AG04449 (cell line): ENCODE measurements around the gene TAF1B.
"Not testable (repeated sequence)": the region's sequence is repeated elsewhere in the genome, so short reads cannot be mapped to it uniquely, and the experiment has no call there.

Source experiments
- CTCF ChIA-PET: fragments of 350-600 bp; formaldehyde crosslinking; extraction: SDS; loops from one replicate; lab custom pipeline; 2021; ENCODE audit warnings: antibody characterized with exemption; lab: Yijun Ruan, JAX
- POLR2A ChIA-PET: fragments of 400-600, 350-600 bp; formaldehyde crosslinking; extraction: SDS; loops from one replicate; lab custom pipeline; 2020; ENCODE audit warnings: antibody characterized with exemption, inconsistent platforms; lab: Yijun Ruan, JAX
- DNase-seq: peaks from one replicate; pipeline ENCODE4 v3.0.0-alpha.2; 2010; ENCODE audit warnings: low read depth, low spot score
- H3K4me3 ChIP-seq: 2 replicates; pipeline ENCODE4 v1.5.1; 2011; ENCODE audit warnings: low read depth, mild to moderate bottlenecking, control low read depth, low read length
- TF ChIP-seq, protein P1 (sequence below): IDR thresholded peaks from one replicate; pipeline ENCODE4 v1.5.1; 2011; ENCODE audit warnings: mild to moderate bottlenecking, moderate library complexity, low read length, control low read depth, inconsistent platforms; ENCODE audit not compliant: insufficient read depth; ENCODE audit errors: missing control alignments

The TAF1B gene

DNA sequence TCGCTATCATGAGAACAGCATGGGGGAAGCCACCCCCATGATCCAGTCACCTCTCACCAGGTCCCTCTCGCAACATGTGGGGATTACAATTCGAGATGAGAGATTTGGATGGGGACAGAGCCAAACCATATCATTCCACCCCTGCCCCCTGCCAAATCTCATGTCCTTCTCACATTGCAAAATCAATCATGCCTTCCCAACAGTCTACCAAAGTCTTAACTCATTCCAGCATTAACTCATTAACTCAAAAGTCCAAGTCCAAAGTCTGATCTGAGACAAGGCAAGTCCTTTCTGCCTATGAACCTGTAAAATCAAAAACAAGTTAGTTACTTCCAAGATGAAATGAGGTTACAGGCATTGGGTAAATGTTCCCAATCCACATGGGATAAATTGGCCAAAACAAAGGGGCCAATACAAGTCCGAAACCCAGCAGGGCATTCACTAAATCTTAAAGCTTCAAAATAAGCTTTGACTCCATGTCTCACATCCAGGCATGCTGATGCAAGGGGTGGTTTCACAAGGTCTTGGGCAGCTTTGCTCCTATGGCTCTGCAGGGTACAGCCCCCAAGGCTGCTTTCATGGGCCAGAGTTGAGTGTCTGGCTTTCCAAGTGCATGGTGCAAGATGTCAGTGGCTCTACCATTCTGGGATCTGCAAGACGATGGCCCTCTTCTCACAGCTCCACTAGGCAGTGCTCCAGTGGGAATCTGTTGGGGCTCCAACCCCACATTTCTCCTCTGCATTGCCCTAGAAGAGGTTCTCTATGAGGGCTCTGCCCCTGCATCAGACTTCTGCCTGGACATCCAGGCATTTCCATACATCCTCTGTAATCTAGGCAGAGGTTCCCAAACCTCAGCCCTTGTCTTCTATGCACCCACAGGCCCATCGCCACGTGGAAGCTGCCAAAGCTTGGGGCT, 14.8 kb downstream of the TAF1B start:
- ChIA-PET POLR2A (no interaction called here), CTCF (no interaction called here)
- TF ChIP-seq, protein P1, sequence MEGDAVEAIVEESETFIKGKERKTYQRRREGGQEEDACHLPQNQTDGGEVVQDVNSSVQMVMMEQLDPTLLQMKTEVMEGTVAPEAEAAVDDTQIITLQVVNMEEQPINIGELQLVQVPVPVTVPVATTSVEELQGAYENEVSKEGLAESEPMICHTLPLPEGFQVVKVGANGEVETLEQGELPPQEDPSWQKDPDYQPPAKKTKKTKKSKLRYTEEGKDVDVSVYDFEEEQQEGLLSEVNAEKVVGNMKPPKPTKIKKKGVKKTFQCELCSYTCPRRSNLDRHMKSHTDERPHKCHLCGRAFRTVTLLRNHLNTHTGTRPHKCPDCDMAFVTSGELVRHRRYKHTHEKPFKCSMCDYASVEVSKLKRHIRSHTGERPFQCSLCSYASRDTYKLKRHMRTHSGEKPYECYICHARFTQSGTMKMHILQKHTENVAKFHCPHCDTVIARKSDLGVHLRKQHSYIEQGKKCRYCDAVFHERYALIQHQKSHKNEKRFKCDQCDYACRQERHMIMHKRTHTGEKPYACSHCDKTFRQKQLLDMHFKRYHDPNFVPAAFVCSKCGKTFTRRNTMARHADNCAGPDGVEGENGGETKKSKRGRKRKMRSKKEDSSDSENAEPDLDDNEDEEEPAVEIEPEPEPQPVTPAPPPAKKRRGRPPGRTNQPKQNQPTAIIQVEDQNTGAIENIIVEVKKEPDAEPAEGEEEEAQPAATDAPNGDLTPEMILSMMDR, result no peak
- DNase-seq, result no peak
- no peak overlapping the region for H3K4me3 ChIP-seq

DNA sequence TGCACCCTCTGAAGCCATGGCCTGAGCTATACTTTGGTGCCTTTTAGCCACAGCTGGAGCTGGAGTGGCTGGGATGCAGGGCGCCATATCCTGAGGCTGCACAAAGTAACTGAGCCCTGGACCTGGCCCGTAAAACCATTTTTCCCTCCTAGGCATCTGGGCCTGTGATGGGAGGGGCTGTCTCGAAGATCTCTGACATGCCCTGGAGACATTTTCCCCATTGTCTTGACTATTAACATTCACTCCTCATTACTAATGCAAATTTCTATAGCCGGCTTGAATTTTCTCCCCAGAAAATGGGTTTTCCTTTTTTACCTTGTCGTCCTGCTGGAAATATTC, 15.4 kb downstream of the TAF1B start:
- ChIA-PET CTCF (no interaction called here), POLR2A (no interaction called here)
- H3K4me3 ChIP-seq, result no peak overlapping the region
- DNase-seq, result no peak
- TF ChIP-seq, protein P1, result no peak

DNA sequence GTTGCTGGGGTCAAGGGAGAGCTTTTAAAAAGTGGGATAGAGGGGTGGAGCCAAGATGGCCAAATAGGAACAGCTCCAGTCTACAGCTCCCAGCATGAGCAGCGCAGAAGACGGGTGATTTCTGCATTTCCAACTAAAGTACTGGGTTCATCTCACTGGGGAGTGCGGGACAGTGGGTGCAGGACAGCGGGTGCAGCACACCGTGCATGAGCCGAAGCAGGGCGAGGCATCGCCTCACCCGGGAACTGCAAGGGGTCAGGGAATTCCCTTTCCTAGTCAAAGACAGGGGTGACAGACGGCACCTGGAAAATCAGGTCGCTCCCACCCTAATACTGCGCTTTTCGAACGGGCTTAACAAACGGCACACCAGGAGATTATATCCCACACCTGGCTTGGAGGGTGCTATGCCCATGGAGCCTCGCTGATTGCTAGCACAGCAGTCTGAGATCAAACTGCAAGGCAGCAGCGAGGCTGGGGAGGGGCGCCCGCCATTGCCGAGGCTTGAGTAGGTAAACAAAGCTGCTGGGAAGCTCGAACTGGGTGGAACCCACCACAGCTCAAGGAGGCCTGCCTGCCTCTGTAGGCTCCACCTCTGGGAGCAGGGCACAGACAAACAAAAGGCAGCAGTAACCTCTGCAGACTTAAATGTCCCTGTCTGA, 17.8 kb downstream of the TAF1B start:
- H3K4me3 ChIP-seq, DNase-seq, POLR2A ChIA-PET: not testable (repeated sequence)
- CTCF ChIA-PET, result interaction anchor here (0.8 kb wide), 1 partner anchor 10 kb away, joined by 3 read pairs; no protein-coding TSS in a partner anchor

DNA sequence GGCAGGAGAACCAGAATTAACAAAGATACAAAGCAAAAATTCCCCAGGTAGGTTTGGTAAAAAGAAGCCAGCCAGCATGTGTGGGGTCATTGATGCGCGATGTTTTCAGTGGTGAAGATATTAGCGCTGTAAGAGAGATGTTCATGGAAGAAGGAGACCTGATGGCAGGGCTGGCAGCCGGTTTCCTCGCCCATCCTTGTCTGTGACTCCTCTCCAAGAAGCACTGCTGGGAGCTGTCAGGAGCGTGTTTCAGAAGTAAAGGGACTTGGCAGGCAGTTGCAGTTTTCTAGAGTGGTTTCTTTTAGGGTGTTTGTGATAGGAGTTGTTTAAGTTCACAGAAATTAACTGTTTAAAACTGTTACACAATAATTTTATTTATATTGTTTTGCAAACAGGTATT, 24.6 kb downstream of the TAF1B start:
- ChIA-PET CTCF (no interaction called here), POLR2A (no interaction called here)
- TF ChIP-seq, protein P1, result no peak
- H3K4me3 ChIP-seq, result no peak overlapping the region
- no peak for DNase-seq

DNA sequence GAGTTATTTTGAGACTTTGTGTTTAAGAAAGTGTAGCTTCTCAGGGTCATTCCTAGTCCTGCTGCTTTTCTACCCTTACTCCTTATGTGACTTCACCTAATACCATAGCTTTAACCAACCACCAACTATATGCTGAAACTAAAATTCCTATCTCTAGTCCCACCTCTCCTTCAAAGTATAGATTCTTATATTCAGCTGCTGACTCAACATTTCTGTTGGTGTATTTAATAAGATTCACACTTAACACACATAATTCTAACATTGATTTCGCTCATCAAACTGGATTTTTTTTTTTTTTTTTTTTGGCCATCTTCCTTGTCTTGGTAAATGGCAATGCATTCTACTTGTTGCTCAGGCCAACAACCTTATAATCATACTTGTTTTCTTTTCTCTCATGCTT, 30.1 kb downstream of the TAF1B start:
- no peak overlapping the region for H3K4me3 ChIP-seq
- DNase-seq, result no peak
- TF ChIP-seq, protein P1, result no peak
- ChIA-PET CTCF (no interaction called here), POLR2A (no interaction called here)

DNA sequence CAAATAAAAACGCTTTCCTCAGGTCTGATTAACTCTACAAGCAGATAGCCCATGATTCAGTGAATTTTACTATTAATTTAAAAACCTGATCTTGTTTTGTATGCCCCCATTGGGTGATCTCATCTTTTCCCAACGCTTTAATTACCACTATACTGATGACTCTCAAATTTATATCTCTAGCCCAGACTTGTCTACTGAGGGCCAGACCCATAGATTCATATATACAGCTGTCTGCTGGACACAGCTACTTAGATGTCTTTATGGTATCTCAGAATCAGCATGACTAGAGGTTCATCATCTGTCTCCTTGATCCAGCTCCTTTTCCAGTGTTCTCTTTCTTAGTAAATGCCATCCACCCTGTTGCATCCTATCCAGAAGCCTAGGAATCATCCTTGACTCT, 33.8 kb downstream of the TAF1B start:
- no peak overlapping the region for H3K4me3 ChIP-seq
- ChIA-PET POLR2A (no interaction called here), CTCF (no interaction called here)
- no peak for DNase-seq
- TF ChIP-seq, protein P1, result no peak
